WTC11 (cell line): ENCODE measurements around the gene NRP2. TPM values are rescaled to one million over a fixed set of nuclear protein-coding genes. Genes with fewer than 3 reads are reported as not detected.

Experiments used
- ATAC-seq: fragments of 200-7000 bp; cut with Tn5 transposase; 2 replicates; pipeline ENCODE4 v1.10.0; 2021; ENCODE audit warnings: mild to moderate bottlenecking, moderate library complexity
- CTCF ChIA-PET: fragments of 300-600 bp; sonication (Branson Sonifier 250); formaldehyde crosslinking; loops from one replicate; lab custom pipeline; 2021; ENCODE audit warnings: antibody characterized with exemption; lab: Charles Lee
- POLR2A ChIA-PET: fragments of 350-600 bp; sonication (Branson Sonifier 250); formaldehyde crosslinking; loops from one replicate; lab custom pipeline; 2021; ENCODE audit warnings: antibody characterized with exemption; lab: Charles Lee
- DNase-seq: peaks from one replicate; pipeline ENCODE4 v3.0.0; 2021; ENCODE audit warnings: low spot score
- H3K27ac Mint-ChIP-seq: 2 replicates; pipeline ENCODE4 v1.8.0; 2021; ENCODE audit warnings: mixed read lengths
- H3K27me3 Mint-ChIP-seq: 2 replicates; pipeline ENCODE4 v1.8.0; 2021; ENCODE audit warnings: low read depth, mild to moderate bottlenecking, moderate library complexity, mixed read lengths
- H3K36me3 Mint-ChIP-seq: 2 replicates; pipeline ENCODE4 v1.8.0; 2021; ENCODE audit warnings: mixed read lengths
- H3K4me1 Mint-ChIP-seq: 2 replicates; pipeline ENCODE4 v1.8.0; 2022; ENCODE audit warnings: mixed read lengths
- H3K4me3 Mint-ChIP-seq: 2 replicates; pipeline ENCODE4 v1.8.0; 2021; ENCODE audit warnings: mild to moderate bottlenecking, moderate library complexity, mixed read lengths
- H3K9me3 Mint-ChIP-seq: 2 replicates; pipeline ENCODE4 v1.8.0; 2021; ENCODE audit warnings: mixed read lengths
- GRHL2 ChIP-seq: fragments of 250-450 bp; sonication (Bioruptor Pico); IDR thresholded peaks from 2 replicates; pipeline ENCODE4 v1.8.0; 2022; ENCODE audit warnings: mild to moderate bottlenecking, moderate library complexity; ENCODE audit not compliant: insufficient replicate concordance, severe bottlenecking
- HMGA2 ChIP-seq: fragments of 250-450 bp; sonication (Bioruptor Pico); IDR thresholded peaks from 2 replicates; pipeline ENCODE4 v1.4.0; 2021; ENCODE audit warnings: mild to moderate bottlenecking, moderate library complexity
- MXD4 ChIP-seq: fragments of 250-450 bp; sonication (Bioruptor Pico); IDR thresholded peaks from 2 replicates; pipeline ENCODE4 v1.8.0; 2021; ENCODE audit warnings: mild to moderate bottlenecking, moderate library complexity, borderline replicate concordance
- NFATC4 ChIP-seq: fragments of 250-450 bp; sonication (Bioruptor Pico); IDR thresholded peaks from 2 replicates; pipeline ENCODE4 v1.9.0; 2021; ENCODE audit warnings: mild to moderate bottlenecking
- NR3C1 ChIP-seq: sonication (generic); formaldehyde crosslinking; conservative IDR thresholded peaks from 2 replicates; pipeline ENCODE4 v1.8.1; 2023; ENCODE audit warnings: low read depth, mild to moderate bottlenecking, missing genetic modification reagents
- RORB ChIP-seq: fragments of 250-450 bp; sonication (Bioruptor Pico); IDR thresholded peaks from 2 replicates; pipeline ENCODE4 v1.9.0; 2021; ENCODE audit warnings: mild to moderate bottlenecking
- SOX15 ChIP-seq: fragments of 250-450 bp; sonication (Bioruptor Pico); IDR thresholded peaks from 2 replicates; pipeline ENCODE4 v1.9.0; 2021; ENCODE audit warnings: mild to moderate bottlenecking
- TP53 ChIP-seq: sonication (generic); formaldehyde crosslinking; IDR thresholded peaks from 2 replicates; pipeline ENCODE4 v1.8.1; 2023; ENCODE audit warnings: mild to moderate bottlenecking, missing genetic modification reagents
- ZNF138 ChIP-seq: sonication (generic); formaldehyde crosslinking; conservative IDR thresholded peaks from 2 replicates; pipeline ENCODE4 v1.8.1; 2022; ENCODE audit warnings: mild to moderate bottlenecking, moderate library complexity, missing genetic modification reagents
- ZNF232 ChIP-seq: sonication (generic); formaldehyde crosslinking; IDR thresholded peaks from 2 replicates; pipeline ENCODE4 v1.8.0; 2022; ENCODE audit warnings: mild to moderate bottlenecking, missing genetic modification reagents
- total RNA-seq: library from RNA; stranded (reverse); gene quantifications from 3 replicates; pipeline ENCODE4 v1.2.3, GENCODE V29; 2021
- TF ChIP-seq, protein P1 (sequence below): sonication (generic); formaldehyde crosslinking; IDR thresholded peaks from 2 replicates; pipeline ENCODE4 v1.8.1; 2023; ENCODE audit warnings: mild to moderate bottlenecking, missing genetic modification reagents, moderate library complexity
- TF ChIP-seq, protein P2 (sequence below): sonication (generic); formaldehyde crosslinking; IDR thresholded peaks from 2 replicates; pipeline ENCODE4 v1.8.0; 2022; ENCODE audit warnings: mild to moderate bottlenecking, missing genetic modification reagents
- TF ChIP-seq, protein P3 (sequence below): fragments of 250-450 bp; sonication (Bioruptor Pico); IDR thresholded peaks from 2 replicates; pipeline ENCODE4 v2.1.2; 2022; ENCODE audit warnings: mild to moderate bottlenecking, moderate library complexity
- TF ChIP-seq, protein P4 (sequence below): sonication (generic); formaldehyde crosslinking; IDR thresholded peaks from 2 replicates; pipeline ENCODE4 v1.8.1; 2022; ENCODE audit warnings: mild to moderate bottlenecking, missing genetic modification reagents, moderate library complexity, borderline replicate concordance
- TF ChIP-seq, protein P5 (sequence below): sonication (generic); formaldehyde crosslinking; IDR thresholded peaks from 2 replicates; pipeline ENCODE4 v1.8.1; 2022; ENCODE audit warnings: low read depth, mild to moderate bottlenecking, moderate library complexity, missing genetic modification reagents, borderline replicate concordance
- TF ChIP-seq, protein P6 (sequence below): sonication (generic); formaldehyde crosslinking; IDR thresholded peaks from 2 replicates; pipeline ENCODE4 v1.8.0; 2023; ENCODE audit warnings: missing genetic modification reagents
- TF ChIP-seq, protein P7 (sequence below): fragments of 250-450 bp; sonication (Bioruptor Pico); conservative IDR thresholded peaks from 2 replicates; pipeline ENCODE4 v1.9.0; 2021; ENCODE audit warnings: mild to moderate bottlenecking
- TF ChIP-seq, protein P8 (sequence below): sonication (generic); formaldehyde crosslinking; IDR thresholded peaks from 2 replicates; pipeline ENCODE4 v1.8.1; 2022; ENCODE audit warnings: mild to moderate bottlenecking, moderate library complexity, missing genetic modification reagents
- TF ChIP-seq, protein P9 (sequence below): sonication (generic); formaldehyde crosslinking; IDR thresholded peaks from 2 replicates; pipeline ENCODE4 v1.8.0; 2023; ENCODE audit warnings: mild to moderate bottlenecking, missing genetic modification reagents

NRP2 gene
- total RNA-seq, 1 experiment from 2014 or later, result 41.0 TPM

DNA sequence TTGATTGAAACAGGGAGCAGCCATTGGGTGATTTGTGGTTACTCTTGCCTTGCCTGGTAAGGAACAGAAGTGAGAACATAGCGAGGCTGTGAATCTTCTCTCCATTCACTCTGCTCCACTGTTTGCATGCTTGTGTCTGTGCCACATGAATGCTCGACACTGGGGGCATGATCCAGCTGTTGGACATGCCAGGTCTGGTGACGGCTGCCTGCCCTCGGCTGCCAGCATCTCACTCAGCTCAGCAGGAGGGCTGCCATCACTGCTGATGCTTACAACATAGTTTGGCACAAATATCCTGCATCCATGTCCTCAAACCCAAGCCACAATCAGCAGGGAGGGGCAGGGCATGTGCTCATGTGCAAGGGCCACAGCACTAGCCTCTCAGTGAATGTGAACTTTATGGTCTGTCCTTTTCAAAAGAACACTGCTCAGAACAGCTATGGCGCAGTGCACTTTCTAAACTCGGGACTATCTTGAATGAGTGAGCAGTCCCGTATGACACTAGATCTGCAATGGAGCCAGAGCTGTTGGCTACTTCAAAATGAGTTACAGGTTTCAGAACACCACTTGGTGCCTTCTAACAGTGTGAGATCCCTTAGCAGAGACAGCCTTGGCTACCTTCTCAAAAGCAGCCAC is 126.3 kb downstream of the NRP2 start:
- Mint-ChIP-seq H3K4me3 (no peak overlapping the region), H3K36me3 (no peaks in the 10 kb centered on the region), H3K27ac (no peak overlapping the region), H3K27me3 (peaks cover 2% of the 10 kb centered on the region; the same call in 1 of the 2 replicates), H3K4me1 (peaks cover 23% of the 10 kb centered on the region), H3K9me3 (no peaks in the 10 kb centered on the region)
- CTCF ChIA-PET, result interaction anchor here (2.1 kb wide), 1 partner anchor 117 kb away, joined by 7 read pairs; no protein-coding TSS in a partner anchor
- POLR2A ChIA-PET, result interaction anchor here (0.6 kb wide), 1 partner anchor 242 kb away, joined by 3 read pairs; no protein-coding TSS in a partner anchor
- TF ChIP-seq MXD4 (CRISPR knock-in tag), result no peak
- TF ChIP-seq RORB (CRISPR knock-in tag), result no peak
- TF ChIP-seq SOX15 (CRISPR knock-in tag), result no peak
- TF ChIP-seq NR3C1, result no peak
- TF ChIP-seq NFATC4 (CRISPR knock-in tag), result no peak
- TF ChIP-seq, protein P1, sequence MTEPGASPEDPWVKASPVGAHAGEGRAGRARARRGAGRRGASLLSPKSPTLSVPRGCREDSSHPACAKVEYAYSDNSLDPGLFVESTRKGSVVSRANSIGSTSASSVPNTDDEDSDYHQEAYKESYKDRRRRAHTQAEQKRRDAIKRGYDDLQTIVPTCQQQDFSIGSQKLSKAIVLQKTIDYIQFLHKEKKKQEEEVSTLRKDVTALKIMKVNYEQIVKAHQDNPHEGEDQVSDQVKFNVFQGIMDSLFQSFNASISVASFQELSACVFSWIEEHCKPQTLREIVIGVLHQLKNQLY (CRISPR knock-in tag), result no peak
- TF ChIP-seq ZNF138 (CRISPR knock-in tag), result no peak
- TF ChIP-seq, protein P2, sequence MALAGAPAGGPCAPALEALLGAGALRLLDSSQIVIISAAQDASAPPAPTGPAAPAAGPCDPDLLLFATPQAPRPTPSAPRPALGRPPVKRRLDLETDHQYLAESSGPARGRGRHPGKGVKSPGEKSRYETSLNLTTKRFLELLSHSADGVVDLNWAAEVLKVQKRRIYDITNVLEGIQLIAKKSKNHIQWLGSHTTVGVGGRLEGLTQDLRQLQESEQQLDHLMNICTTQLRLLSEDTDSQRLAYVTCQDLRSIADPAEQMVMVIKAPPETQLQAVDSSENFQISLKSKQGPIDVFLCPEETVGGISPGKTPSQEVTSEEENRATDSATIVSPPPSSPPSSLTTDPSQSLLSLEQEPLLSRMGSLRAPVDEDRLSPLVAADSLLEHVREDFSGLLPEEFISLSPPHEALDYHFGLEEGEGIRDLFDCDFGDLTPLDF, result no peak
- TF ChIP-seq, protein P3, sequence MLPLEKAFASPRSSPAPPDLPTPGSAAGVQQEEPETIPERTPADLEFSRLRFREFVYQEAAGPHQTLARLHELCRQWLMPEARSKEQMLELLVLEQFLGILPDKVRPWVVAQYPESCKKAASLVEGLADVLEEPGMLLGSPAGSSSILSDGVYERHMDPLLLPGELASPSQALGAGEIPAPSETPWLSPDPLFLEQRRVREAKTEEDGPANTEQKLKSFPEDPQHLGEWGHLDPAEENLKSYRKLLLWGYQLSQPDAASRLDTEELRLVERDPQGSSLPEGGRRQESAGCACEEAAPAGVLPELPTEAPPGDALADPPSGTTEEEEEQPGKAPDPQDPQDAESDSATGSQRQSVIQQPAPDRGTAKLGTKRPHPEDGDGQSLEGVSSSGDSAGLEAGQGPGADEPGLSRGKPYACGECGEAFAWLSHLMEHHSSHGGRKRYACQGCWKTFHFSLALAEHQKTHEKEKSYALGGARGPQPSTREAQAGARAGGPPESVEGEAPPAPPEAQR (CRISPR knock-in tag), result no peak
- TF ChIP-seq, protein P4, sequence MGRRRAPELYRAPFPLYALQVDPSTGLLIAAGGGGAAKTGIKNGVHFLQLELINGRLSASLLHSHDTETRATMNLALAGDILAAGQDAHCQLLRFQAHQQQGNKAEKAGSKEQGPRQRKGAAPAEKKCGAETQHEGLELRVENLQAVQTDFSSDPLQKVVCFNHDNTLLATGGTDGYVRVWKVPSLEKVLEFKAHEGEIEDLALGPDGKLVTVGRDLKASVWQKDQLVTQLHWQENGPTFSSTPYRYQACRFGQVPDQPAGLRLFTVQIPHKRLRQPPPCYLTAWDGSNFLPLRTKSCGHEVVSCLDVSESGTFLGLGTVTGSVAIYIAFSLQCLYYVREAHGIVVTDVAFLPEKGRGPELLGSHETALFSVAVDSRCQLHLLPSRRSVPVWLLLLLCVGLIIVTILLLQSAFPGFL (CRISPR knock-in tag), result no peak
- TF ChIP-seq, protein P5, sequence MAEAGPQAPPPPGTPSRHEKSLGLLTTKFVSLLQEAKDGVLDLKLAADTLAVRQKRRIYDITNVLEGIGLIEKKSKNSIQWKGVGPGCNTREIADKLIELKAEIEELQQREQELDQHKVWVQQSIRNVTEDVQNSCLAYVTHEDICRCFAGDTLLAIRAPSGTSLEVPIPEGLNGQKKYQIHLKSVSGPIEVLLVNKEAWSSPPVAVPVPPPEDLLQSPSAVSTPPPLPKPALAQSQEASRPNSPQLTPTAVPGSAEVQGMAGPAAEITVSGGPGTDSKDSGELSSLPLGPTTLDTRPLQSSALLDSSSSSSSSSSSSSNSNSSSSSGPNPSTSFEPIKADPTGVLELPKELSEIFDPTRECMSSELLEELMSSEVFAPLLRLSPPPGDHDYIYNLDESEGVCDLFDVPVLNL (CRISPR knock-in tag), result no peak
- TF ChIP-seq, protein P6, sequence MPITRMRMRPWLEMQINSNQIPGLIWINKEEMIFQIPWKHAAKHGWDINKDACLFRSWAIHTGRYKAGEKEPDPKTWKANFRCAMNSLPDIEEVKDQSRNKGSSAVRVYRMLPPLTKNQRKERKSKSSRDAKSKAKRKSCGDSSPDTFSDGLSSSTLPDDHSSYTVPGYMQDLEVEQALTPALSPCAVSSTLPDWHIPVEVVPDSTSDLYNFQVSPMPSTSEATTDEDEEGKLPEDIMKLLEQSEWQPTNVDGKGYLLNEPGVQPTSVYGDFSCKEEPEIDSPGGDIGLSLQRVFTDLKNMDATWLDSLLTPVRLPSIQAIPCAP, result no peak
- TF ChIP-seq, protein P7, sequence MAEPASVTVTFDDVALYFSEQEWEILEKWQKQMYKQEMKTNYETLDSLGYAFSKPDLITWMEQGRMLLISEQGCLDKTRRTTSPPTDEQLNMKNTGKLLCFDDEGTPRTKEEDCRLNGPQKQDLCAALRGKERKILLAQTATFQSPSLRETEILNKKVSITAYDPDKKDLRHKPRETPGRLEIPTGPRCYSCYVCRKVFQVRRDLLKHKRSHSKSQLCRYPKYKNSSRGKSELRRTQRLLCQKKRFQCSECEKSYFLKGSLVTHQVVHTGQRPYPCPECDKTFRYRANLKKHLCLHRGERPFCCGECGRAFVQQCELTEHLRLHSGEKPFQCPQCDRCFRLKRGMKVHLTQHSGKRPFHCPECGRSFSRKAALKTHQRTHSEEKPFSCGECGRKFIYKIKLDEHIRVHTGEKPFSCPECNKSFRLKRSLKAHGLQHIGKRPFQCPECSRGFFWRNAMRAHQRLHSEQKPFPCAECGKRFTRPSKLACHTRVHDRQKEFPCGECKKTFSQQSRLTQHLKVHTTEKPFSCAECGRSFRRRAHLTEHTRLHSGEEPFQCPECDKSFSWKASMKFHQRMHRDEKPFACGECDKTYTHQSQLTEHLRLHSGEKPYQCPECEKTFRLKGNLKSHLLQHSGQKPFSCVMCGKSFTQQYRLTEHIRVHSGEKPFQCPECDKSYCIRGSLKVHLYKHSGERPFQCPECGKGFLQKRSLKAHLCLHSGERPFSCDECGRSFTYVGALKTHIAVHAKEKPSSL (CRISPR knock-in tag), result no peak
- TF ChIP-seq TP53, result no peak
- no peak for TF ChIP-seq HMGA2 (CRISPR knock-in tag)
- ATAC-seq, result no peak
- no peak for DNase-seq

DNA sequence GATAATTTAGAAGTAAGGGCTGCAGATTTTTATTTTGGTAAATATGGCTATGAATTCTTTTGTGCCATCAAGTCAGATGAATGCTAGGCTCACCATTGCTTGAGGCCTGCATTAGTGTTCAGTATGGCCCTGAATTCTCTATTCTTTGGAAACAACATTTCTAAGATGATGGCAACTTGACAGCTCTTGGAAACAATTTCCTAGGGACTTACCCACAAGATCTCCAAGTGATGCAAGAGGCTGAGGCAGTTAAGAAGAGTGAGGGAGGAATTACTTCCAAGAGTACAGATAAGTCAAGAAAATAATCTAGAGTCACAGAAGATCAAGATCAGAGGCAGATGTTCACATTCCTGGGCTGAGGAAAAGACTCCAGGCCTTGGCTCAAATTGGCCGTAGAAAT is 129.1 kb downstream of the NRP2 start:
- H3K36me3 Mint-ChIP-seq, result no peaks in the 10 kb centered on the region
- no peak overlapping the region for H3K4me3 Mint-ChIP-seq
- DNase-seq, result no peak
- H3K9me3 Mint-ChIP-seq, result no peaks in the 10 kb centered on the region
- TF ChIP-seq, protein P8, sequence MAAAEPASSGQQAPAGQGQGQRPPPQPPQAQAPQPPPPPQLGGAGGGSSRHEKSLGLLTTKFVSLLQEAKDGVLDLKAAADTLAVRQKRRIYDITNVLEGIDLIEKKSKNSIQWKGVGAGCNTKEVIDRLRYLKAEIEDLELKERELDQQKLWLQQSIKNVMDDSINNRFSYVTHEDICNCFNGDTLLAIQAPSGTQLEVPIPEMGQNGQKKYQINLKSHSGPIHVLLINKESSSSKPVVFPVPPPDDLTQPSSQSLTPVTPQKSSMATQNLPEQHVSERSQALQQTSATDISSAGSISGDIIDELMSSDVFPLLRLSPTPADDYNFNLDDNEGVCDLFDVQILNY (CRISPR knock-in tag), result no peak
- TF ChIP-seq ZNF232 (CRISPR knock-in tag), result no peak
- TF ChIP-seq, protein P9, sequence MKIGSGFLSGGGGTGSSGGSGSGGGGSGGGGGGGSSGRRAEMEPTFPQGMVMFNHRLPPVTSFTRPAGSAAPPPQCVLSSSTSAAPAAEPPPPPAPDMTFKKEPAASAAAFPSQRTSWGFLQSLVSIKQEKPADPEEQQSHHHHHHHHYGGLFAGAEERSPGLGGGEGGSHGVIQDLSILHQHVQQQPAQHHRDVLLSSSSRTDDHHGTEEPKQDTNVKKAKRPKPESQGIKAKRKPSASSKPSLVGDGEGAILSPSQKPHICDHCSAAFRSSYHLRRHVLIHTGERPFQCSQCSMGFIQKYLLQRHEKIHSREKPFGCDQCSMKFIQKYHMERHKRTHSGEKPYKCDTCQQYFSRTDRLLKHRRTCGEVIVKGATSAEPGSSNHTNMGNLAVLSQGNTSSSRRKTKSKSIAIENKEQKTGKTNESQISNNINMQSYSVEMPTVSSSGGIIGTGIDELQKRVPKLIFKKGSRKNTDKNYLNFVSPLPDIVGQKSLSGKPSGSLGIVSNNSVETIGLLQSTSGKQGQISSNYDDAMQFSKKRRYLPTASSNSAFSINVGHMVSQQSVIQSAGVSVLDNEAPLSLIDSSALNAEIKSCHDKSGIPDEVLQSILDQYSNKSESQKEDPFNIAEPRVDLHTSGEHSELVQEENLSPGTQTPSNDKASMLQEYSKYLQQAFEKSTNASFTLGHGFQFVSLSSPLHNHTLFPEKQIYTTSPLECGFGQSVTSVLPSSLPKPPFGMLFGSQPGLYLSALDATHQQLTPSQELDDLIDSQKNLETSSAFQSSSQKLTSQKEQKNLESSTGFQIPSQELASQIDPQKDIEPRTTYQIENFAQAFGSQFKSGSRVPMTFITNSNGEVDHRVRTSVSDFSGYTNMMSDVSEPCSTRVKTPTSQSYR (CRISPR knock-in tag), result no peak
- TF ChIP-seq, protein P1 (CRISPR knock-in tag), result no peak
- no peak for TF ChIP-seq GRHL2 (CRISPR knock-in tag)
- no peak for ATAC-seq
- peaks cover 2% of the 10 kb centered on the region; the same call in 1 of the 2 replicates for H3K27me3 Mint-ChIP-seq
- H3K4me1 Mint-ChIP-seq, result peaks cover 30% of the 10 kb centered on the region
- ChIA-PET CTCF (no interaction called here), POLR2A (no interaction called here)
- no peak overlapping the region; the same call in 1 of the 2 replicates for H3K27ac Mint-ChIP-seq
